LNCaP clone FGC (cell line): Measurements from ENCODE around the gene CEP44.

Source experiments
- DNase-seq: peaks from one replicate; pipeline ENCODE4 v3.0.0-alpha.2; 2011; ENCODE audit warnings: low read depth
- H3K4me3 ChIP-seq: 2 replicates; pipeline ENCODE4 v1.5.1; 2011; ENCODE audit warnings: mild to moderate bottlenecking, low read depth, low read length, control low read depth
- TF ChIP-seq, protein P1 (sequence below): IDR thresholded peaks from 2 replicates; pipeline ENCODE4 v1.5.1; 2012; ENCODE audit warnings: mild to moderate bottlenecking; ENCODE audit not compliant: control insufficient read depth, insufficient read depth; ENCODE audit errors: extremely low read depth

Gene CEP44

DNA sequence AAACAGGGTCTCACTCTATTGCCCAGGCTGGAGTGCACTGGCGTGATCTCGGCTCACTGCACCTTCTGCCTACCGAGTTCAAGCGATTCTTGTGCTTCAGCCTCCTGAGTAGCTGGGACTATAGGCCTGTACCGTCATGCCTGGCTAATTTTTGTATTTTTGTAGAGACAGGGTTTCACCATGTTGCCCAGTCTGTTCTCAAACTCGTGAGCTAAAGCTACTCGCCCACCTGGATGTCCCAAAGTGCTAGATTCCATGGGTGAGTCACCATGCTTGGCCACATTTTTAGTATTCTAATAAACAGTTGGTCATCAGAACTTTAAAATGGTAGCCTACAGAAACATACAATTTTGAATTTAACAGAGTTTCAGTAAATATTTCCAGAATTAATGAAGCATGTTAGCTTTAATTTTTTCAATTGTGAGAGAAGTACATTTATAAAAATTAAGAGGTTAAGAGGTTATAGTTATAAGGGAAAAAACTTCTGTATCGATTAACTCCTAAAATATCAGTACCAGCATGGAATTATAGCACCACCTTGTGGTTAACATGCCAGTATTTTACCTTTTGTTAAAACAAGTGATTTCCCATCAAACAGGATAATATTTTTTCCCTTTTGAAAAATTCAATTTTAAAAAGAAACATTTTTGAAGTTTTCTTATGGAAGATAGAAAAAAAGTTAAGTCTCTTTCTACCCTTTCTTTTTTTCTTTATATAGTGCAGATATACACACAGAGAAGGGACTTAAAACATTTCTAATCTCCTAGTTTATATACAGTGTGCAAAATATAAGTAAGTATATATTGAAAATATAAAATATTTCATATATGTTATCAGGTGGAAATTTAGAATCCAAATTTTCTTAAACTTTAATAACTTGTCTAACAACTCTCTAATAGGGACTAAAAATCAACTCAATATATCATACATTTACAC, 35.4 kb downstream of the CEP44 start:
- no peak overlapping the region for H3K4me3 ChIP-seq
- DNase-seq = no peak

DNA sequence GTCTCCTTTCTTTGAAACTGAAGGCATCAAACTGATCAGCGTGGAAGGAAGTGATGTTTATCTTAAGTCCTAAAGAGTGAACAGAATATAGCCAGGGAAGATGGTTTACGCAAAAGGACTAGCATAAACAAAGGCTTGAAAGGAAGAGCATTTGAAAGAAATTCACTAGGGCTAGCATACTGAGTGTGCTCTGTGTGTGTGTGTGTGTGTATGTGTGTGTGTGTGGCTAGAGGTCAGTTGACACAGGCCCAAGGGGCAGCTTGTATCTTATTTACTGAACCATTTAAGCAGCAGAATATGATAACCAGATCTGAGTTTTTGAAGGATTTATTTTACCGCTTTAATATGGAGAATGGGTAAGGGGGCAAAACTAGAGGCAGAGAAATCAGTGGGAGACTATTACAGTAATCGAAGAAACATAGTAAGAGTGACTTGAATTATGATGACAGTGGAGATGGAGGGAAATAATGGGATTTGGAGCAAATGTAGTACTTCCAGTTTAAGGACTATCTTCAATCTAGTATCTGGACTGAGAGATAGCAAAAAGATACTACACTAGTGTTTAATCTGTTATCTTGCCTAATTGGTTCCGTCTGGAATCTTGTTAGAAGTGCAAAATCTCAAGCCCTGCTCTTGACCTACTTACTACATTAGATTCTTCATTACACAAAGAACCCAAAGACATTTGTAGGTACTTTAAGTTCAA, 36.9 kb downstream of the CEP44 start:
- TF ChIP-seq, protein P1, sequence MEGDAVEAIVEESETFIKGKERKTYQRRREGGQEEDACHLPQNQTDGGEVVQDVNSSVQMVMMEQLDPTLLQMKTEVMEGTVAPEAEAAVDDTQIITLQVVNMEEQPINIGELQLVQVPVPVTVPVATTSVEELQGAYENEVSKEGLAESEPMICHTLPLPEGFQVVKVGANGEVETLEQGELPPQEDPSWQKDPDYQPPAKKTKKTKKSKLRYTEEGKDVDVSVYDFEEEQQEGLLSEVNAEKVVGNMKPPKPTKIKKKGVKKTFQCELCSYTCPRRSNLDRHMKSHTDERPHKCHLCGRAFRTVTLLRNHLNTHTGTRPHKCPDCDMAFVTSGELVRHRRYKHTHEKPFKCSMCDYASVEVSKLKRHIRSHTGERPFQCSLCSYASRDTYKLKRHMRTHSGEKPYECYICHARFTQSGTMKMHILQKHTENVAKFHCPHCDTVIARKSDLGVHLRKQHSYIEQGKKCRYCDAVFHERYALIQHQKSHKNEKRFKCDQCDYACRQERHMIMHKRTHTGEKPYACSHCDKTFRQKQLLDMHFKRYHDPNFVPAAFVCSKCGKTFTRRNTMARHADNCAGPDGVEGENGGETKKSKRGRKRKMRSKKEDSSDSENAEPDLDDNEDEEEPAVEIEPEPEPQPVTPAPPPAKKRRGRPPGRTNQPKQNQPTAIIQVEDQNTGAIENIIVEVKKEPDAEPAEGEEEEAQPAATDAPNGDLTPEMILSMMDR = no peak
- no peak for DNase-seq
- no peak overlapping the region for H3K4me3 ChIP-seq

More for the DNA sequence above, 35.4 kb downstream of the CEP44 start:
- TF ChIP-seq, protein P1 = peak; percentile 65

DNA sequence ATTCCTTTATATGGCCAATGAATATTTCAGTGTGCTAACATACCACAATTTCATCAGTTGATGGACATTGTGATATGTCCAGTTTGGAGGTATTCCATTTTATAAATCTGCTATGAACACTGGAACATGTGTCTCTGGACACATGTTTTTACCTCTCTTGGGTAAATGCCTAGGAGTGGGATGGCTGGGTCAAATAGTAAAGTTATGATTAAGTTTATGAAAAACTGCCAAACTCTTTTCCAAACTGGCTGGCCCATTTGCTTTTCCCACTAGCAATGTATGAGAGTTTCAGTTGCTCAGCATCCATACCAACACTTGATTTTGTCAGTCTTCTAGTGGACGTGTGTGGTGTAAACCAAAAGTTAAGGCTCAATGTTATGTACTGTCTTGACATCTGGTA, 40.5 kb downstream of the CEP44 start:
- no peak overlapping the region for H3K4me3 ChIP-seq
- no peak for DNase-seq
- TF ChIP-seq, protein P1 = no peak

DNA sequence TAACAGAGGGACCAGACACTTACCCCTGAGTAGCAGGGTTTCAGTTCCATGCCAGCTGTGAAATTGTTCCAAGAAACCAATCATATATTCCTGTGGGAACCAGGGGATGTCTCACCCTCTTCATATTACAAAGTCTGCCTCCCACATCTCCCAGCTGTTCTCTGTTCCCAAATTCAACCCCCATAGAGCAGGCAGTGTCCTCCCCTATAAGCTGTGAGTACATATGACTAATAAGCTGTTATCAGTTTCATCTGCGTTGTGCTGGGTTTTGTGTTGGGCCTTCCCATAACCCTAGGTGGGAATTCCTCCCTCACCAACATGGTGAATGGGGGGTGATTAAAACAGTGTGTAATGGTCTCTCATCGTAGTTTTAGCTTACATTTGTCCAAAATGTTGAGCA, 41.0 kb downstream of the CEP44 start:
- DNase-seq = no peak
- H3K4me3 ChIP-seq = no peak overlapping the region
- TF ChIP-seq, protein P1 = no peak

DNA sequence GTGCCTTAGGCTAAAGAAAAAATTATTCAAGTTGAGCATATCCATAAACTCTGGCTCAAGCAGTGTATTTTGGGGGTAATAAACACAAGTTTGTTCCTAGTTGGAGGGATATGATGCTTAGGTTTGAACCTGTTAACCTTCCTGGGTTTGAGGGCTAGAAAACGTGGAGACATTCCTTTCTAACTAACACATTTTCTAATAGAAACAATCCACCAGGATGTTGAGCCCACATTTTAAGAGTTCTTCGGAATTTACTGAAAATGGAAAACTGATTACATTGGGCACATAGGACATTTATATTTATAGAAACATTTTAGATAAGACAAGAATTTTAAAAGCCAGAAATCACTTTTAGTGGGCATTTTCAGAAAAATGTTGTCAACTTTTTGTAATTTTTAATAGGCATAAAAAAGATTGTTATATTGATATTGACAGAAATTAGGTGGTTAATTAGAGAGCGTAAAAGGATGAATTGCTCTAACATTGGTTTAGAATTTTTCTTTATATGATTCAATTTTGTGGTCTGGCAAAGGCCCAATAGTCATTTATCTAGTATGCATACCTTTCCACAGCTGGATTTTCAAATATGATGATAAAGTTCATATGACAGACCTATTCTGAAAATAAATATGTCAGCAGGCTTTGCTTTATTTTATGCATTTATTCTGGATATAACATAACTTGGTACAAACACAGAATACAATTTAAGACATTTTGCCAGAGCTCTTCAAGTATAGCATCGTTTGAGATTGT, 49.2 kb downstream of the CEP44 start:
- no peak for DNase-seq
- no peak overlapping the region for H3K4me3 ChIP-seq
- TF ChIP-seq, protein P1 = no peak

DNA sequence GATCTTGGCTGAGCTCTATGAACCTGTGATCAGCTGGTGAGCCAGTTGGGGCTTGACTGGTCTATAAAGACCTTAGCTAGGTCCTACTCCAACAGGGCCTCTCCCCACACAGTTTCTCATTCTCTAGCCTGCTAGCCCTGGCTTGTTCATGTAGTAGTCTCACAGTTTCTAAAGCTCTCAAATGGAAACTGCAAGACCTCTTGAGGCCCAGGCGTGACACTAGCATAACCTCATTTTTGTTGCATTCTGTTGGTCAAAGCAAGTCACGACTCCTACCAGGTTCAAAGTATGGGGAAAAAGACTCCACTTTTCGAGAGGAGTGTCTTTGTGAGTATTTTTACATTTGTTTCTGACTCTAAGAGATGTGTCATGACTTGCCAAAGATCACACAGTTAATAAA, 50.9 kb downstream of the CEP44 start:
- TF ChIP-seq, protein P1 = no peak
- no peak for DNase-seq
- no peak overlapping the region for H3K4me3 ChIP-seq
